ENCODE data around the gene AOX1. TPM values are rescaled to one million over a fixed set of nuclear protein-coding genes. Genes with fewer than 3 reads are reported as not detected.
A peak's percentile ranks its signal among the peaks of the same experiment; 100 is the strongest.

Gene AOX1
- total RNA-seq, 2 donors from 2014 or later, result 0.17 to 0.26 TPM

DNA sequence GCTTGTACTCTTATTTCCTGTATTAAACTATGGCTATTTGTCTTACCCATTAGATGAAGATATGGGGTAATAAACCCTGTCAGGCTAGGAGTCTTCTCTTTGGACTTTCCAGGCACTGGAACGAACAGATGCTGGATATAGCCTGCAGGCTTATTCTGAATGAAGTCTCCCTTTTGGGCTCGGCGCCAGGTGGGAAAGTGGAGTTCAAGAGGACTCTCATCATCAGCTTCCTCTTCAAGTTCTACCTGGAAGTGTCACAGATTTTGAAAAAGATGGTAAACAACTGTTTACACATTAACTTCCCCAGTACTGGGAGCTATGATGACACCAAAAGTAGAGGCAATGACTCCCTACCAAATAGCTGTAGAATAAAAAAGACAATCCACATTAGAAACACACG is 27.9 kb downstream of the AOX1 start:
- H3K4me1 Mint-ChIP-seq (ENCODE audit: low read depth in 2 of 2), result peaks cover 17 to 25% of the 10 kb centered on the region in 2 donors

DNA sequence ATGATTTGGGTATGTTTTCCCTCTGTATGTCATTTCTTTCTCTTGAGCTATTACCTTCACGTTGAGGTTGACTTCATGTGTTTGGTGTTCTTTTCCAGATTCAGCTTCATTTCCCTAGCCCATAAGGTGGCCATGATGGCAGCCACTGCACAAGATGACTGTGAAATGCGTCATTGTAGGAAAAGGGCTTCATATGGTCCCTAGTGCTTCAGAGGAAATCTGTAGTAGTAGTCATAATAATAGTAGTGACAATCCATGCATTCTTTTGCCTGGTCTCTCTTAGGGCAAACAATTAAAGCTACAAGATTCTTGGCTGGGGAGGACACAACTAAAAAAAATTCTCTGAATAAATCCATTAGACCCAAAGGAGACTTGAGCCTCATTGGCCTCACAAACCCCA is 28.4 kb downstream of the AOX1 start:
- Mint-ChIP-seq H3K9me3 (no peaks in the 10 kb centered on the region), H3K27ac (no peak overlapping the region), H3K4me1 (ENCODE audit: low read depth in 2 of 2) (peaks cover 17 to 26% of the 10 kb centered on the region in 2 donors), H3K27me3 (peaks cover 5 to 14% of the 10 kb centered on the region in 2 donors), H3K4me3 (no peak overlapping the region), H3K36me3 (no peaks in the 10 kb centered on the region)
- DNase-seq (ENCODE audit: low spot score) (no peak), ATAC-seq (peak in 1 of 2 donors; percentile 55)

More for the DNA sequence above, 27.9 kb downstream of the AOX1 start:
- ATAC-seq (no peak), DNase-seq (ENCODE audit: low spot score) (no peak)
- peaks cover 5 to 15% of the 10 kb centered on the region in 2 donors for H3K27me3 Mint-ChIP-seq
- no peak overlapping the region for H3K4me3 Mint-ChIP-seq
- H3K27ac Mint-ChIP-seq, result no peak overlapping the region
- H3K36me3 Mint-ChIP-seq, result no peaks in the 10 kb centered on the region
- no peaks in the 10 kb centered on the region for H3K9me3 Mint-ChIP-seq

DNA sequence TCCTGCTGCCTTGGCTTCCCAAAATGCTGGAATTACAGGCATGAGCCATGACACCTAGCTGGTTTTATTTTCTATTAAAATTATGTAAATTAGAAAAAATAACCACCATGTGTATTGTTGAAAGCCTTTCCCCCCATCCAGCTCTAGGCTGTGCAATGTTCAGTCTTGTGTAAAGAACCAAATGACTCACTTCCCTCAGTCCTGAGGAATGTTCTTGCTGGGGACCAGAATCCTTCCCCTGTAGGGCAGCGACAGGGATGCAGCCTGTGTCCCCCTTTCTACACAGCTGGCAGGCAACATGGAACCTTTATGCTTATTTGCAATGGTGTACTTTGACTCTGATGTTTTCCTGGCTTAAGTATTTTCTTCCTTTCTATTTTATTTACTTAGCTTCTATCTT is 29.4 kb downstream of the AOX1 start:
- H3K36me3 Mint-ChIP-seq, result no peaks in the 10 kb centered on the region
- H3K27me3 Mint-ChIP-seq, result peaks cover 5 to 7% of the 10 kb centered on the region in 2 donors
- peaks cover 17 to 26% of the 10 kb centered on the region in 2 donors for H3K4me1 Mint-ChIP-seq (ENCODE audit: low read depth in 2 of 2)
- DNase-seq (ENCODE audit: low spot score) (no peak), ATAC-seq (no peak)
- H3K4me3 Mint-ChIP-seq, result no peak overlapping the region
- H3K9me3 Mint-ChIP-seq, result no peaks in the 10 kb centered on the region
- H3K27ac Mint-ChIP-seq, result no peak overlapping the region

DNA sequence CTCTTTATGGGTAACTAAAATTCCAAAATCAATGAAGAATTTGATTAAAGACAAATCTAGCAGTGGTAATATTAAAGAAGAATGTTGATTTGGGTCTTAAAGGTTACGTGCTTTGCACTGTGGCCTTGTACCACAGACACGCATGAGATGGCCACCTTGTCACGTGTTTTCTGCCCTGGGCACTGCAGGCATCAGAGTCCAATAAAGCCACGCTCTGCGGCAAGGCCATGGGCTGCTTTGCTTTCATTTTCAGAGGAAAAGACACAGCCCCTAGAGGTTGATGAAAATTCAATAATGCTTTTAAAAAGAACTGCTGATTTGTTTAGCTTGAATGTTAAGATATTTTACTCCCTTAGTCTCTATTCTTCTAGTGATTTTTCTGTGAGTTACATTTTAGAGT is 30.4 kb downstream of the AOX1 start:
- Mint-ChIP-seq H3K36me3 (no peaks in the 10 kb centered on the region), H3K4me1 (ENCODE audit: low read depth in 2 of 2) (peaks cover 17 to 26% of the 10 kb centered on the region in 2 donors), H3K27me3 (peaks cover 5 to 7% of the 10 kb centered on the region in 2 donors), H3K9me3 (no peaks in the 10 kb centered on the region), H3K4me3 (peak overlapping the region; percentile 18), H3K27ac (peak overlapping the region in 1 of 2 donors; percentile 39)
- DNase-seq (ENCODE audit: low spot score) (no peak), ATAC-seq (peak in 1 of 2 donors; percentile 65)

DNA sequence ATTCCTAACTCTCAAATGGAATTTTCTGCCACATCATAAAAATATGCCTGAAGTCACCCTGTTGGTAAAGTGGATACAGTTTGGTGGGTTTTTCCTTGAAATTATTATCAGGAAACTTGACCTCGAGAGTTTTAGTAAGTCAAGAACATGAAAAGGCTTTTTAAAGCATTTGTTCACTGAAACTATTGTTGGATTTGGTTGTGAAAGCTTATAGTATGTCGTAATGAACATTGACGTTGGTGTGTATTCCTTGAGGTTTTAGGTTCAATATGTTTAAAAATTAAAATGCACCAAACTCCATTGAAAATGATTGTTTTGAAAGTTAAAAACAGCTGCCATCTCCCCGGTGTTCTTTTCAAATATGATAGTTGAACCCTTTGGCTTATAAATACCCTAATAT is 30.8 kb downstream of the AOX1 start:
- H3K36me3 Mint-ChIP-seq, result no peaks in the 10 kb centered on the region
- peaks cover 5 to 7% of the 10 kb centered on the region in 2 donors for H3K27me3 Mint-ChIP-seq
- H3K4me1 Mint-ChIP-seq (ENCODE audit: low read depth in 2 of 2), result peaks cover 17 to 26% of the 10 kb centered on the region in 2 donors
- H3K27ac Mint-ChIP-seq, result peak overlapping the region; percentile 39 to 45
- H3K9me3 Mint-ChIP-seq, result no peaks in the 10 kb centered on the region
- DNase-seq (ENCODE audit: low spot score) (no peak), ATAC-seq (no peak)
- H3K4me3 Mint-ChIP-seq, result peak overlapping the region; percentile 53

DNA sequence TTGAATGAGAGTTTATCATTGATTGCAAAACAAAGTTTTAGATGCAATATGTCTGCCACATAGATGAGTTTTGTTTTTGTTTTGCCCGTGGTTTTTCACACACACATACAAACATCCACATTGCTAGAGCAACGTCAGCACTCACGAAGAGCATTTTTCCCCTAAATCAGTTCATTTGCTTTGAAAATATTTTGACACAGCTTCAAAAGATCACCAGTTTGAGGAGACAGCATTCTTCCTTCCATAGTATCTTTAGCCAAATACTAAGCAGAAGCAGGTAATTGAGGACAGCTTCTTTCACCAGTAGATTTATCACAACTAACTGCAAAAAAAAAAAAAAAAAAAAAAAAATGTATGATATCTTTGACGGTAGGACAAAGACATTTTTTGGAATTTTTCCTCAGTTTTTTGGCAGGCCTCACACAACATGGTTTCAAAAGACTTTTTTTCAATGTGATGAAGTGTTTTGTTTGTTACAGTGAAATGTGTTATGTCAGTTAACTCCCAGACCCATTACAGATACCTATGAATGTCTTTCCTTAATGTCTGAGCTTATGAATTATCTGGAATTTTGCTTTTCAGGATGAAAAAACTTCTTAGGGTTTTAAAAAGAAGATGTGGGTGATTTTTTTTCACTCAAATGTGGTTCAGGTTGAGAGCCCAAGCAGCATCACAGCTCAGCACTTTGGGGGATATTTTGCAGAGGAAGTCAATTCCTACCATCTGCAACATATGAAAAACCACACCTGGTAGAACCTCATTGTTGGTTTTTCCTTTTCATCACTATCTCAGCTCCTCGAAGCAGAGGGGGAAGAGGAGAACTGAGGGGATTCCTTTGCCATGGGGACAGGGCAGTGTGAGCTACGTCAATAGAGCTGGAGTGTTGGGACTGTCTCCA is 31.6 kb downstream of the AOX1 start:
- peak overlapping the region; percentile 39 to 45 for H3K27ac Mint-ChIP-seq
- no peaks in the 10 kb centered on the region for H3K9me3 Mint-ChIP-seq
- ATAC-seq (no peak), DNase-seq (ENCODE audit: low spot score) (no peak)
- H3K4me1 Mint-ChIP-seq (ENCODE audit: low read depth in 2 of 2), result peaks cover 17 to 26% of the 10 kb centered on the region in 2 donors
- H3K36me3 Mint-ChIP-seq, result no peaks in the 10 kb centered on the region
- peak overlapping the region; percentile 53 for H3K4me3 Mint-ChIP-seq
- peaks cover 2 to 7% of the 10 kb centered on the region in 2 donors for H3K27me3 Mint-ChIP-seq

DNA sequence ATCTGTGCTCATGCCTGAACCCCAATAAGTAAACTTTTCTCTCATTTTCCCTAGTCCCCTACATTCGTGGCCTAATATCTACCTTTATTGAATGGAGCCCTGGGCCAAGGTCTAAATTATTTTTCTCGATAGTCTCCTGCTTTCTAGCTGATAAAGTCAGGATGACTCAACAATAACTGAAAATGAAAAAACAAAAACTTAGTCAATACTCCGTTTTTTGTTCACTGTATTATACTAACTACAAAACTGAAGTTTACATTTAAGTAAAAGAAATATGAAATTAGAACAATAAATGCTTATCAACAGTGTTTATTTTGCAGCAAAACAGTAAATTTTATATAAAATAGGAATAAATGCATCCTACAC is 32.2 kb downstream of the AOX1 start:
- peaks cover 17 to 26% of the 10 kb centered on the region in 2 donors for H3K4me1 Mint-ChIP-seq (ENCODE audit: low read depth in 2 of 2)
- DNase-seq (ENCODE audit: low spot score), result no peak
- no peak overlapping the region for H3K27ac Mint-ChIP-seq
- no peaks in the 10 kb centered on the region for H3K36me3 Mint-ChIP-seq
- H3K27me3 Mint-ChIP-seq, result peaks cover 0 to 3% of the 10 kb centered on the region in 2 donors
- peak overlapping the region; percentile 30 for H3K4me3 Mint-ChIP-seq
- no peak for ATAC-seq
- no peaks in the 10 kb centered on the region for H3K9me3 Mint-ChIP-seq

DNA sequence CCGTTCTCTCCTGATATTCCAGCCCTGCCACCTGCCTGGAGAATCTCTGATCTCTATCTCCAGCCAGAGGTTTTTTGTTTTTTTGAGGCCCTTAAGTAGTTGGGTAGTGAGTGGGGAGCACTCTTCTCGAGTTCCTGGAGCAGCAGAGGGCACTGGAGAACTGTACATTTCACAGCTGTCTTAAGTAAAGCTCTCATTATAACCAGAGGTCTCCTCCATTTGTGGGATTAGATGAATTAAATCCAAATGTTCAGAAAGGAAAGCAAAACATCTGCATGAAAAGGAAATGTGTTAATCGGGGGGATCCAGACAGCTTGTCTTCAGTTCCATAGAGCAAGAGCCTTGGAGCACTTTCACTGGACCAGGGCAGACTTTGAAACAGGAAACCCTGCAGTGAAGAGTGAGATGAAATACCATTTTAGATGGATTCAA is 32.8 kb downstream of the AOX1 start:
- Mint-ChIP-seq H3K9me3 (no peaks in the 10 kb centered on the region), H3K27ac (peak overlapping the region in 1 of 2 donors; percentile 61), H3K4me1 (ENCODE audit: low read depth in 2 of 2) (peaks cover 17 to 26% of the 10 kb centered on the region in 2 donors), H3K36me3 (no peaks in the 10 kb centered on the region), H3K4me3 (no peak overlapping the region), H3K27me3 (peaks cover 0 to 6% of the 10 kb centered on the region in 2 donors)
- ATAC-seq, result no peak
- no peak for DNase-seq (ENCODE audit: low spot score)

DNA sequence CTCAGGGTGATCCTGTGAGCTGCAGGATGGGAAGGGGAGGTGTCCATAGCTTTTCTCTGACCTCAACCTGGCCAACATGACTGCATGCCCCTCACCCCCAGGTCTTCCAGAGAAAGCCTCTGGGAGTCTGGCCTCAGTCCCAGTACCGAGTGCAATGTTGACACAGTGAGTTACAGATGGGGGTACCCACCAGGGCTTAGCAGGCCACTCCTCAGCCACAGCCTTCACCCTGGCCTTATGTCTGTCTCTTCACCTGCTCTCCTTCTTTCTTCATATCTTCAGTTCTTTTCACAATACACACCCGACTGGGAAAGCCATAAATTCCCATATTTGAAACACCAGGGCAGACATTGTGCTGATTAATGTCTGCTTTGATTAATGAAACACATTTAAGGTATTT is 33.5 kb downstream of the AOX1 start:
- H3K9me3 Mint-ChIP-seq, result no peaks in the 10 kb centered on the region
- ATAC-seq, result no peak

DNA sequence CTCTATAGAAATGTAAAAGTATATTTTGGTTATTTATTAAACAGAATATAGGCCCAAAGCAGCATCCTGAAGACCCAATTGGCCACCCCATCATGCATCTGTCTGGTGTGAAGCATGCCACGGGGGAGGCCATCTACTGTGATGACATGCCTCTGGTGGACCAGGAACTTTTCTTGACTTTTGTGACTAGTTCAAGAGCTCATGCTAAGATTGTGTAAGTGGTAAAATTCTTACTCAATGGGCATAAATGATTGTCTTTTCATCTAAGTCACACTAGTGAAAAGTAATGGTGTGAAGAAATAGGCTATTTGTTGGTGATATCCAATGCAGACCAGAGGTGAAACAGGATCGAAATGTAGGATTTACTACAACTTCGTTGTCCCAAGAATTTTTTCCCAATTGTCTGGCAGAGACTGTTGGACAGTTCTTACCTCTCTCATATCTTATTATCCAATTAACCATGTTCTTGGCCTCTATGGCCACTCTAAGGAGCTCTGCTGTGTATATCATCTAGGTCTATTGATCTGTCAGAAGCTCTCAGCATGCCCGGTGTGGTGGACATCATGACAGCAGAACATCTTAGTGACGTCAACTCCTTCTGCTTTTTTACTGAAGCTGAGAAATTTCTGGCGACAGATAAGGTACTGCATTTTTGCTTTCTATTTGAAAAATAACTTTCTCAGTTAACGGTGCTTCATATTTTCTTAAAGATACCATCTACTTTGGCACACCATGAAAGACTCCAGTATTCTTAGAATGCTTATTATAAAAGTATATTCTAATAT is 35.0 kb downstream of the AOX1 start:
- ATAC-seq, result no peak
- H3K4me3 Mint-ChIP-seq, result no peak overlapping the region
- H3K9me3 Mint-ChIP-seq, result no peaks in the 10 kb centered on the region
- no peaks in the 10 kb centered on the region for H3K36me3 Mint-ChIP-seq
- peaks cover 0 to 6% of the 10 kb centered on the region in 2 donors for H3K27me3 Mint-ChIP-seq
- no peak overlapping the region for H3K27ac Mint-ChIP-seq
- no peak for DNase-seq (ENCODE audit: low spot score)
- peaks cover 17 to 26% of the 10 kb centered on the region in 2 donors for H3K4me1 Mint-ChIP-seq (ENCODE audit: low read depth in 2 of 2)

More for the DNA sequence above, 33.5 kb downstream of the AOX1 start:
- Mint-ChIP-seq H3K27me3 (peaks cover 0 to 6% of the 10 kb centered on the region in 2 donors), H3K36me3 (no peaks in the 10 kb centered on the region), H3K27ac (no peak overlapping the region), H3K4me1 (ENCODE audit: low read depth in 2 of 2) (peaks cover 17 to 26% of the 10 kb centered on the region in 2 donors), H3K4me3 (no peak overlapping the region)
- no peak for DNase-seq (ENCODE audit: low spot score)

DNA sequence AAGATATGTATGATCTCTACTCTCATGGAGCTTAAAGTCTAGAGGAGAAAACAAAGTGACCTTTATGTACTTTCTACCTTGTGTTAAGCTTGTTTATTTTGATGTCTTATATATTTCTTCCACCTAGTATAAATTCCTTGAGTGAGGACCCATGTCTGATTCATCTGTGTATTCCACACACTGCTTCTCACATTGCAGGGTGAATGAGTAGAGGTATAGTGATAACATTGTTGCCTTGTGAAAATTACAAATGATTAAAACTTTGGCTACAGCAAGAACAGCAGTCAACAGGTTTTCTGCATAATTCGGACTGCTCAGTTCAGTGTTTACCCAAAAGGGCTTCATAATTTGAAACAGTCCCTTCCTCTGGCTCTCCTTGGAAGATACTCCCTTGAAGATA is 36.3 kb downstream of the AOX1 start:
- Mint-ChIP-seq H3K27ac (no peak overlapping the region), H3K36me3 (no peaks in the 10 kb centered on the region), H3K4me3 (no peak overlapping the region), H3K9me3 (no peaks in the 10 kb centered on the region), H3K27me3 (peaks cover 0 to 6% of the 10 kb centered on the region in 2 donors), H3K4me1 (ENCODE audit: low read depth in 2 of 2) (peaks cover 12 to 14% of the 10 kb centered on the region in 2 donors)
- DNase-seq (ENCODE audit: low spot score) (no peak), ATAC-seq (no peak)

DNA sequence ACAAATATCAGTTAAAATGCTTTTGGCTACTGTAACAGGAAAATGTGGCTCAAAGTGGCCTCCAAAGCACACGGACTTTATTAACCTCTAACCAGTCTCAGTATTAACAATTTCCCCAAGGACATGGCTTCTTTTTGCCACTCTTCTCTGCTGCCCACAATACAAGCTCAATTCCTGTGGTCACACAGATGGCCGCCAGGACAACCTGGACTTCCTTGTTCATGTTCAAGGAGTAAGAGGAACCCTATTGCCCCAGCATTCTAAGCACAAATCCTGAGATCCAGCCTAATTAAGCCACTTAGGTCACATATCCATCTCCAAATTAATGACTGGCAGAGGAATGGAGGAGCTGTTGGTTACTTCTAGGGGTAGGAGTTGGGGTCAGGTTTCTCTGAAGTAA is 38.2 kb downstream of the AOX1 start:
- ATAC-seq, result no peak
- DNase-seq (ENCODE audit: low spot score), result no peak
- H3K27me3 Mint-ChIP-seq, result peaks cover 6 to 22% of the 10 kb centered on the region in 2 donors
- H3K36me3 Mint-ChIP-seq, result no peaks in the 10 kb centered on the region
- H3K4me1 Mint-ChIP-seq (ENCODE audit: low read depth in 2 of 2), result no peaks in the 10 kb centered on the region
- no peaks in the 10 kb centered on the region for H3K9me3 Mint-ChIP-seq
- H3K4me3 Mint-ChIP-seq, result no peak overlapping the region
- no peak overlapping the region for H3K27ac Mint-ChIP-seq

DNA sequence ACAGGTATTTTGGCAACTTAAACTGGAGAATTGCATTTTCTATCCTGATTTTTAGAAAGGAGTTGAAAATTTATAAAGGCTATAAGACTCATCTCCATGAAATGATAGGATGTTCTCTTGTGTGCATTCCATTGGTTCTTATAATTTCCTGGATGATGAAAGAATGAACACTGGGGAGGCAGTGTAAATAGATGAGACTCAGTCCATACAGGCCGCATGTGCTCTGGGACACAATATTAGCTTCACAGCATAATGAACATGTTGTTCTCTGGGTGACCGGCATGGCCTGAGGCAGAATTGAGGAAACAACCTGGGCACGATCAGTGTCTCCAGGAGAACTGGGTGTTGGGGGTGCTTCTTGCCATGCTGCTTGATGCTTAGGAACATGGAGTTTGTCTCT is 38.8 kb downstream of the AOX1 start:
- Mint-ChIP-seq H3K27me3 (peaks cover 6 to 23% of the 10 kb centered on the region in 2 donors), H3K9me3 (no peaks in the 10 kb centered on the region), H3K4me1 (ENCODE audit: low read depth in 2 of 2) (no peaks in the 10 kb centered on the region), H3K27ac (no peak overlapping the region), H3K4me3 (no peak overlapping the region), H3K36me3 (no peaks in the 10 kb centered on the region)
- no peak for DNase-seq (ENCODE audit: low spot score)
- ATAC-seq, result no peak

DNA sequence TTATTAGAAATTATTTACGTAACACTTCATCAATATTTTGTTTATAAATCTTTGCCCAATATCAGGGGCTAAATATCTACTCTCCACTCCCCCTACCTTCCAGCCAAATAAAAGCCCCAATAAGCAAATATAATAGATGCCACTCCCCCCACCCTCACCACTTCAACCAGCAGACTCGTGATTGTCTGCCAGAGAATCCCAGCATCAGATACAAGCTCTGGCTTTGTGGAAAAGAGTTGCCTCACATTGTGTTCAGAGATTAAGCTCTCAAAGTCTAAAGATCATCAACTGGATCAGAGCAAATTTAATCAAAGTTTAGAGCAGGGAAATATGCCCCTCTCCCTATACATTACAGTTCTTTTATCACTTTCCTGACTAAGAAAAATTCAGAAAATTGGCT is 39.5 kb downstream of the AOX1 start:
- H3K36me3 Mint-ChIP-seq, result no peaks in the 10 kb centered on the region
- DNase-seq (ENCODE audit: low spot score), result no peak
- H3K27me3 Mint-ChIP-seq, result peaks cover 8 to 23% of the 10 kb centered on the region in 2 donors
- no peak overlapping the region for H3K4me3 Mint-ChIP-seq
- no peak overlapping the region for H3K27ac Mint-ChIP-seq
- no peaks in the 10 kb centered on the region for H3K4me1 Mint-ChIP-seq (ENCODE audit: low read depth in 2 of 2)
- no peak for ATAC-seq
- no peaks in the 10 kb centered on the region for H3K9me3 Mint-ChIP-seq

All from natural killer cell treated with Interleukin-12 subunit alpha and Interleukin-12 subunit beta and Interleukin-15 and Interleukin-18, amount 100 ng/mL, for 72 hours (primary cell).